Measurements from ENCODE around the gene ACSS3. TPM values are rescaled to one million over a fixed set of nuclear protein-coding genes. Genes with fewer than 3 reads are reported as not detected.
A peak's percentile ranks its signal among the peaks of the same experiment; 100 is the strongest.

The ACSS3 gene
- total RNA-seq, 1 donor from 2014 or later, result 11.1 TPM

DNA sequence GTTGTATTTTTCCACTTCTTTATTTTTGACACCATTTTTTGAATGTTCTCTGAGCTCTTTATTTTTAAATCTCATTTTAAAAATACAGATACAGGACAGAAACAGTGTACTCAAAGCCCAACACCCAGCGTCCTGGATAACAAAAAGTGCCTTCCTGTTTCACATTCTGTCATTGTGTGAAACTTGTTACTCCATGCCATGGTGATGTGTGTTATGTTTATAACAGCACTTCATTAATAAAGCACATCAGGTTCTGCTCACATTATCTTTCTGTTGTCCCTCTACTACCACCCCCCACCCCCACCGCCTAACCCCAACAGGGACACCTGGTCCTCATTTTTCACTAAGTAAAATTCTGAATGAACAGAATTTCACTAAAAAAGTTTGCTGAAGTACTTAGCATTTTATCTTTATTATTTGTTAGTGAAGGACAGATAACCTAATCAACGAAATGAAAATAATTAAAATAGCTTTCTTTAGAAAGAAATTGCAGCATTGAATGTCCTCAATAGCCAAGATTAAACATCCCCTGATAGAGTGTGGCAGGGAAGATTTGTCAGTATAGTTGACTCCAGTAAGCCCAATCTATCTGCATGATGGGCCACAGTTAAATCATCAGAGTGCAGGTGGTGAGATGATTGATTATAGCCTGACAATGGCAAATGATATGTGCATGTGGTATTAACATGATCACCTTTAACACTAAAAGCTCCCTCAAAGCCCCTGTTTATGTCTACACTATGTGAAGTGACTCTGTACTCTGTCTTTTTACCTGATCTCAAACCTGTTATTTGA lies 153.9 kb downstream of the ACSS3 start:
- DNase-seq, result no peak

DNA sequence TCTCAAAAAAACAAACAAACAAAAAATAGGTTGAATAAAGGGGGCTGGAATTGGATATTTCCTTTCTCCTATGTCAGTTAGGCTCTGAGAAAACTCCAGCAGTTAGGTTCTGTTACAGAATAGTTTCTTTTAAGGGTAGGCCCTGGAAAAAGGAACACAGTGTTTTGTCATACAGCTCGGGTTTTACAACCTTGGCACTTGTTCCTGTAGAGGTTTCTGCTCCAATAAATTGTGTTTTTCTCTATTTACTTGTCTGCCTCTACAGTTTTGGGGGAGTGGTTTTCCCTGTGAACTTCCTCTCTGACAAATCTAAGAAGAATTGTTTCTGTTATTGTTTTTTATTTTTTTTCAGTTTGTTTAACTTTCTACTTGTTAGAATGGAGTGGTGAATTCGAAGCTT lies 167.6 kb downstream of the ACSS3 start:
- no peak for DNase-seq

DNA sequence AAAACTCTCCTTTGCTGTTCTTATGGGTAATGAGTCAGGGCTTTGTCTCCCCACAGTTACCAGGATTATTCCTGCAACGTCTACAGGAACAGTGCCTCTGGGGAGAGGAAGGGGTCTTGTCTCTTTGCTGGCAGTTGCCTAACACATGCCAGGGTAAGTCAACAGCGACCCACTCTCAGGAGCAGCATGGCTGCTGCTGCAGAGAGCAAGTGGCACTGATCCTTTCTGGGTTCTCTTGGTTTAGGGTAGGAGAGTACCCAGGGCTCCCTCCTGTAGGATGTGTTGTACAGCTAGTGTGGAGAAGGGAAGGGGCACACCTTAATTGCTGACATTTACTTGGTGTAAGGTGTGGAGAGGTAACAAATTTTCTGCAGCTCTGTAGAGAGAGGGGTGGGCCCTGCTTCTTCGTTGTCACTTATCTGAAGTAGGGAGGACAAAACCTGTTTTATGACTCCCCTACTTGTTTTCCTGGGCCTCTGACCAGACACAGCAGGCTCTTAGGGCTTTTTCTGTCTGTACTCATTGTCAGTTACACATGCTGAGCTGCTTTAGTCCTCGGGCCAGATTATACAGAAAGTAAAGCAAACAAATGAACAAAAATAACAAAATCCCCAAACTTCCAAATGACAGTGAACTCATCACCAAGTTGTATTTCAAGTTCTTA lies 168.2 kb downstream of the ACSS3 start:
- peak; percentile 48 for DNase-seq

DNA sequence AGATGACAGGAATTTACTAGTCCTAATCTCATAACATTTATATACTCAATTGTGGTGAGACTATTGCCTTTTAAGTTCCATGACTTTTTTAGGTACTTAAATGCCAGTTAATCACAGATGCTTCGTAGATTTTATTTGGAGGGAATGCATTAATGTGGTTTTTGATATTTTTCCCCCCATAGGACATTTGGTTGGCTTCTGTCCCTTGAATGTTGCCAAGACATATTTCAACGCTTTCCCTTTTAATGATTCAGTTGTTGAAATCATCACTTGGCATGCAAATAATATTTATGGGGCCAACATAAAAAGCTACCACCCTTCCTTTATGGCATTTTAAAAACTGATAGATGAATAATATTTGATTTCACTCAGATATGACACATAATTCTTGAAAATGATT lies 172.1 kb downstream of the ACSS3 start:
- DNase-seq, result no peak

DNA sequence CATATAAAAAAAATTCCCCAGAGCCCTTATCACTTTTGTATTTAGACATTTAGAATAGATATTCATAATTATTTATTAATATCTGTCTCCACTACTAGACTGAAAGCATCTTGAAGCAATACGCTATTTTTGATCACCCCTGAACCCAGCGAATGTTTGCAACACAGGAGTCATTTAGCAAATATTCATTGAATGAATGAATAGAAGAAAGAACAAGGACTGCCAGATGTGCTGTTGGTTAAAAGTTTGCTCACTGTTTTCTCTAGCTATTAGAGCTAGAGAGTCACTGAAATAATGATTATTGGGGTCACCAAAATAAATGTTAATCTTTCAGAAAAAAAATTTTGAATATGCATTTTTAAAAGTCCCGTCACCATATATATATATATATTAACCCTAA lies 174.3 kb downstream of the ACSS3 start:
- no peak for DNase-seq

DNA sequence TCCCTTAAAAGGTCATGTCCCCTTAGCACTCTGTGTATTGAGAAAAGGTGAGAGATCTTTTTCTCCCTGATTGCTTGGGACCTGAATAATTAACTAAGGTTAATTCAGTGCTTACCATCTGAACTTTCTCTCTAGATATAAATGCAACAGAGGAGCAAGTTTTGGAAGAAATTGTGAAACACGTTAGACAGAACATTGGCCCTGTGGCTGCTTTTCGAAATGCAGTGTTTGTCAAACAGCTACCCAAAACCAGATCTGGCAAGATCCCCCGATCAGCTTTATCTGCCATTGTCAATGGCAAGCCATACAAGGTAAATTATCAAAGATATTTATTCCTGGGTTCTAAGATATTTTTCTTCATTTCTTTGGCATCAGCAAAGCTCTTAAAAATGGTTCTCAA lies 175.5 kb downstream of the ACSS3 start:
- DNase-seq, result no peak

DNA sequence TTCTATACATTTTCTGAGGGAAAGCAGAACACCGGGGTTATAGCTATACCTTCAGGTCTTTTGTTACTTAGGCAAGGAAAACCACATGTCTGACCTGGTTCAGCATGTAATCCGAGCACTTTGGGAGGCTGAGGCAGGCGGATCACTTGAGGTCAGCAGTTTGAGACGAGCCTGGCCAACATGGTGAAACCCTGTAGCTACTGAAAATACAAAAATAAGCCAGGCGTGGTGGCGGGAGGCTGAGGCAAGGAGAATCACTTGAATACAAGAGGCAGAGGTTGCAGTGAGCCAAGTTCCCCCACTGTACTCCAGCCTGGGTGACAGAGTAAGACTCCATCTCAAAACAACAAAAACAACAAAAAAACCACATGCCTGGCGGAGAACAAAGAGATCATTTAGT lies 177.6 kb downstream of the ACSS3 start:
- DNase-seq, result no peak

DNA sequence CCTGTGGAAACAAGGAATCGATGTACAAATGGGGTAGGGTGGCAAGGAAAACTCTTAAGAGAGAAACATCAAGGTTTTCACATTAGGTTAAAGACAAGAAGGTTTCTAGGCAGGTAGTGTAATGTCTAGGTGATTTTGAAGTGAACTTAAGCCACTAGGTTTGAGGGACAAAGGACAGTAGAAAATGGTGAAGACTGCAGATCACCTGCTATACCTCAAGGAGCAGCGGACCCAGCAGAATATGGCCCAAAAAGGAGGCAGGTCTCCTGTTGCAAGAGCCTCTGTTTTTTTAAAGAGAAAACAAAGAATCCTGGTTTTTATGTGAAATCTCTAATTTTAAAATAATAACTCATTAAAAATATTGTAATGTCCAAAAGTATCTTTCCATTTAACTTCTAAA lies 178.1 kb downstream of the ACSS3 start:
- no peak for DNase-seq

DNA sequence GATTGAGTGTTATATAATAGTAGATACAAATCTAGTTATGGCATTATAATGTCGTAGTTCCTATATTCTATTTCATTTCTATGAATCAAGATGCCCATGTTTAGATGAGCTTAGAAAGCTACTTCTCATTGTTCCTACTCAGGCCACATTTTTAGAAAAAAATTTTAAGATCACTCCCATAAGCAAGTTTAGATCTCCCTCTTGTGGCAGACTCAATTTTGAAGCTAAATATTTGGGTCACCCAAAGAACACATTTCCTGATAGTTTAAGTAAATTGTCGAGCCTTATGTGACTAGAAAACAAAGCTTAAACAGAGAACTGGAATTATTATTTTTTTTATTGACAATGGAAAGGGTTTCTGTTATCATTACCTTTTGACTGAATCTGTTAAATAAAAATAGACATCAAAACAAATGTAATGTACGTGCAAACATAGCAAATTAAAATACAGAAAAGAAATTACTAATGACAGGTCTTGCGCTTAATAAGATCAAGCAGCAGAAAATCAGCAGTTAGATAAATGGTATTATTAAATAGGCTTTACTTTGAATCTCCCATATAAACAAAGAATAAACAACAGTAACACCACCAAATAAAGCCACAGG lies 180.2 kb downstream of the ACSS3 start:
- peak; percentile 75 for DNase-seq

DNA sequence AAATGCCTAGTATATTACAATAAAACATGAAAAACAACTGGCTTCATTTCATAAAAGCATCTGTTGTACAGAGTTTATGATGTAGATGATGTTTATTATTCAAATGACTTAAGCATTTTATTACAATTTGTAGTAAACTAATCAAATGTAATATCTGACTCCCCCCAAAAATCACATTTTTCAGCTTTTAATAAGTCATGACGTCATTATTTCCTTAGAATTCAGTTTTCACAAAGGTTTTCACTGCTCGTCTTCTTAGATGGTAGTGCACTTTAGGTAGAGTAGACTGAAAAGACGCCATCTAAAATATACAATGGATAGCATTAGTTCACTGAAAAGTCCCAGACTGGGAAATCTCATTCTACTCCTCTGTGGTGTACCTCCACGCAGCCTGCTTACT lies 181.5 kb downstream of the ACSS3 start:
- no peak for DNase-seq

DNA sequence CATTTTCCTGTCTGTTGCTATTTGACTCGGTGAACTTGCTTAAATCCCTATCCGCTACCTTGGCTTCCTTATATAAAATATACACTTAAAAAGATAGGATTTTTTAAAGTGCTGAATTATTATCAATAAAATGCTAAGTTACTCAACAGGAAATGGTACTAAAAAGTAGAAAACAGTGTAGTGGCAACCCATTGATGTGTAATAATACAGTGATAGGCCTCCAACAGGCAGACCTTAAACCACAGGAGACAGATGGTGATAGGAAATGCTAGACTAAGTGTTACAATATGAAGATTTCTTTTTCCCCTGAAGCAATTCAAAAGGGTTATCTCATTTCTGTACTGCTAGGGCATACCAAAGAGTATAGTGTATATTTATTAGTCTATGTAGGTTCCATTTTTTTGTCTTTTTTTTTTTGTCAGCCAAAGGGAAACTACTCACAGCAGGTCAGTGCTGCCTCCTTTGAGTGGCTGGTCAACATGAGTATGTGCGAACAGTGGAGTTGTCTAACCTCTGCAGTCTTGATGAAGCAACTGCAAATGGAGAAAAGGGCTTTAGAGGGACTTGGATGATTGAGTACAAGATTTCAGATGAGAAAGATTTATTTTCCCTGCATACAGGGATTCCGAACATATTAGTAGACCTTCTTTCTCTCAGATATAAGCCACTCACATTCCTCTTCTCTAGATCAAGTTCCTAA lies 183.8 kb downstream of the ACSS3 start:
- DNase-seq, result no peak

DNA sequence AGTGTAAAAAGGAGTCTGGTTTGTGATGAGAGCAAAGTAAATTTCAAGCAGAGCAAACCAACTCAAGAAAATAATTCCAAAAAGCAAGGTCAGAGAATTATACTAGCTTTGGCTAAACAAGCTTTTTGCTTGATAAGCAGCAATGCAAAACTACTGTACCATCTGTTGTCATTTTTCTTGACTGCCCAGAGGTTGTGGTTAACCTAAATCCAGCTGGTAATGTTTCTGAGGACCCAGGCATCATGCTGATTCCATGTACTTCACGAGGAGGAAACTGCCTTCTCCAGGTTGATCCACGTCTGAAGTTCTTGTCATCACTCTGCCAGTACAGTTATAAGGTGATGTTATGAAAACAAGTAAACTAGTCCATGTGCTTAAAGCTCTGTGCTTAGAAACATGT lies 185.2 kb downstream of the ACSS3 start:
- DNase-seq, result no peak

DNA sequence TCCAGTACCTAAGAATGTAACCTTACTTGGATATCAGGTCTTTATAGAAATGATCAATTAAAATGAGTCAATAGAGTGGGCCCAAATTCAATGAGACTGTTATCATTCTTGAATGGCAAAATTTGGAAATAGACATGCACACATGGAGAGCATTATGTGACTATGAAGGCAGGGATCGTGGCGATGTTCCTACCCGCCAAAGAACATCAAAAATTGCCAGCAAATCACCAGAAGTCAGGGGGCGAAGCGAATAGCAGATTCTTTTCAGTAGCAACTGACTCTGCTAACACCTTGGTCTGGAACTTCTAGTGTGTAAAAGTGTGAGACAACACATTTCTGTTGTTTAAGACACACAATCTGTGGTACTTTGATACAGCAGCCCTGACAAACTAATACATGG lies 192.5 kb downstream of the ACSS3 start:
- no peak for DNase-seq

DNA sequence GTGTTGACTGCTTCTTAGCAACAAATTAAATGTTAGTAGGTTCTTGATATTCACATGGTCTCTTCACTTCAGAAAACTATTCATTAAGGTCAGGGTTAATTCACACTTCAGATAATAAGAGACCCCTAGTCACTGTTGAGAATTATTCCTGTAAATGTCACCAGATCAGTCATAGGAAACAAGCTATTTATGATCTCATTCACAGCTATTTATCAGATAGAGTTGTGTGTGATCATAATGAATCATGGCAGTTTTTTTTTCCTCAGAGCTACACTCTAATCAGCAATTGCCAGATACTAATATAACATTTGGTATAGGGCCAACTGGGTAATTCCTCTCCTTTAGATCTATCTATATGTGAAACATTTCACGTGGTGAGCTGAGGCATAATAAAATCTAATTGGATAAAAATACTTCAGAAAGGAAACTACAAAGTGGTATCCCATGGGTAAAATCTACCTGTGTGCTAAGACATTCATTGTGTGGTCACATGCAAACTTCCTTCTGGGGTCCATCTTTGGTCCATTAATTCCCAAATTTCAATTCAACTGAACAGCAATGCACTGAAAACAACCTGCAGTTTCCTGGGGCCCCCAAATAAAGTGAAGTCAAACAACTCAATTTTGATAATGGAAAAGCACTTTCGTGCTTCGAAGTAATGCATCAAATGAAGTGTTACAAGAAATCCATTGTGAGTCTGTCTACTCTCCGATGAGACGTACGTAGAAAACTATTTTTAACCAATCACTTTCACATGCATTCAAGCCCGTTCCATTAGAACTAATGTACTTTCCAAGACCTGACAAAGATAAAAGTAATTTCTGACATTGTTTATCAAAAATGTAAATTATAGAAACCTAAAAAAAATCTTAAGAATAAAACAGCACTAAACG lies 197.0 kb downstream of the ACSS3 start:
- no peak for DNase-seq

DNA sequence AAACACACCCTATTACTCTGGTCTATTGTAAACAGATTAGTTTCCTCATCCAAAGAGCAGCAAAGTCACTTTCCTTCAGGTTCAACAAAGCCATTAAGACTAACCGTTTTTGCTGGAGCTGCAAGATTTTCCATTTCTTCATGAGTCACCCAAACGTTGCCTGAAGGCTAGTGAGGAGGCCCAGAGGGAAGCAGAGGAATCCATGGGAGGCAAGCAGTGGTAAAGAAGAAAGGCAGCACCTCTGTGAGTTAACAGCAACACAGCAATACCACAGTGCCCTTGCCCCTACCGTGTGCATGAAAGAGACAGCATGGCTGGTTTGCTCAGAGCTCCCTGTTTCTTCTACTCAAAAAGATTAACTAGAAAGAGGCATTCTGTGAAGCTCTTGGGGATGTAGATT lies 206.3 kb downstream of the ACSS3 start:
- no peak for DNase-seq

DNA sequence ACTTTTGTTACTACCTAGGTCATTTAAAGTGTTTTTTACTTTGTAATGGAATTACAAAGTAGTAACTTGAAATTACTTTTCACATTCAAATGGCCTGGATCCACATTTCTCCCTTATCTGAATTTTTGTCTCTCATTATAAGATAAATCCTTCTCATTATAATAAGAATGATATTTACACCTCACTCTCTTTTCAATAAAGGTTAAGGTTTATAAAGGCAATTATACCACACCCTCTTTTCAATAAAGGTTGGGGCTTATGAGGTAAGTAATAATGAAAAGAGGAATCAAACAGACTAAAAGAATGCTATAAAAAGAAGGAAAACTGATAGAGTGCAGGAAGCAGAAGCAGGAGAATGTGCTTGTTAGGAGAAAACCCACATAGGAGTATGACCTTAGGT lies 210.8 kb downstream of the ACSS3 start:
- no peak for DNase-seq

DNA sequence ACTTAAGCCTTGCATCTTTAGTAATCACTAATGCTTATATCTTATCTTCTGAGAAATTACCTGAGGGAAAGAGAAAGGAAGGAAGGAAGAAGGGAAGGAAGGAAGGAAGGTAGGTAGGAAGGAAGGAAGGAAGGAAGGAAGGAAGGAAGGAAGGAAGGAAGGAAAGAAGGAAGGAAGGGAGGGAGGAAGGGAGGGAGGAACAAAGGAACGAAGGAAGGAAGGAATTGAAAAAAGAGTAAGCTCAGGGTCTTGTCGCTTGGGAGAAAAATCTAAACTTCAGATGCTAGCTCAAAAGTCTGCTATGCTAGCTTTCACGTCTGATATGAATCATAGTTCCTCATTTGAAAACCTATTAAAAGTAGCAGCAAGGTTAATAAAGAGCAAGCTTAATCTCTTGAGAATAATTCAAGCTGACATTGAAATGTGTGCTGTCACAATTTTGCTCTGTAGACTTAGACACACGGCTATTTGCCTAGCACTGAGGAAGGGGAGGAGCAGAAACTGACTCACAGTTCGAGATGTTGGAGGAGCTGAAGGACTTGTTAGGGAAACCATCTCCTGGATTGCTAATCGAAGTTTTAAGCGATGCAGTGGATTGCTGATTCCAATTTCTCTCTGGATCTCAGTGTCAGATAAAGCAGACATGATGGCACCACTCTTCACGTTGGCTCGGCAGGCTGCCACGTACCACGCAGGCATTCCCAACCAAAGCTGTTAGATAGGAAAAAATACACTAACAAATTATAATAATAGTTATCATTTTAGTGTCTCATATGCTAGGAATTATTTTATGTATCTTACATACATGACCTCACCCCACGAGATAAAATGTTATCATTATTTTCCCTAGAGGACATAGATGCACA lies 216.7 kb downstream of the ACSS3 start:
- no peak for DNase-seq

DNA sequence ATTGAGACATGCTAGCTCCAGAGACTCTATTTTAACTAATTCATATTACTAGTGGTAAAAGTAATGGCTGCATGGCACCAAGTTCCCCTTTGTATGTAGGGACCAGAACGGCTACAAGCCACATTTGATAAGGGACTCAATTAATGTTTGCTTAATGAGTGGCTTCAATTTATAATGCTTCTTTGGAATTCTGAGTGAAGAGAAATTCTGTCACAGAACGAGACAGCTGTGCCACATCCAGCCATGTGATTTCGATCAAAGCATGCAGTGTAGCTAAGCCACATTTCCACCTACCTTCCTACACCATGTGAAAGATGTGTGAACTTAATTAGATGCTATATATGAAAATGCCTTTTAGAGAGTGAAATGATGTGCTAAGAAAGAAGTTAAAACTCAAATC lies 217.4 kb downstream of the ACSS3 start:
- DNase-seq, result no peak

DNA sequence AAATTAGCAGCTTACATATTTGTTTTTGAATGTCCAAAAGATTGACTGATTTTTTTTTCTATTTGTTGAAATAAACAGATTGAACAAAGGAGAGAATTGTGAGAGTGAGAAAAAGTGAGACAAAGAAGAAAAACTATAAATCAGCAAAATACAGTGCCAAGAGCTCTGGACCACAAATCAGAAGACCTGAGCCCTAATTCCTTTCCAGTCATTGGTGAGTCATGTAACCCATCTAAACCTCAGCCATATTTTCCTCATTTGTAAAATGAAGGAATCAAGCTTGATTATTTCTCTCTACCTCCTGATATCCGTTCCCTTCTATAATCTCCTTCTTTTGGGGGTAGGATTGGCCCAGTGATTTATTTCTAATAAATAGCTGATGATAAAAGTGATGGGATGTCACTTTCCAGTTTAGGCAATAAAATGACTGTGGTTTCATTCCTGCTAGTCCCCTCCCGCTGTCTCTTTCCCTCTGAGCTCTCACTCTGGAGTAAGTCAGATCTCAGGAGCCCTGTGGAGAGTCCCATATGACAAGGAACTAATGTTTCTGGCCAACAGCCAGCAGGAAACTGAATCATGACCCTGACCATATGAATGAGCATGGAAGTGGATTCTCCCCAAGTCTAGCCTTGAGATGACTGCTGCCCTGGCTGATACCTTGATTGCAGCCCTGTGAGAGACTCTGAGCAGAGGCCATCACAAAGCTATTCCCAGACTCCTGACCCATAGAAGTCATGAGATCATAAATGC lies 218.9 kb downstream of the ACSS3 start:
- no peak for DNase-seq

DNA sequence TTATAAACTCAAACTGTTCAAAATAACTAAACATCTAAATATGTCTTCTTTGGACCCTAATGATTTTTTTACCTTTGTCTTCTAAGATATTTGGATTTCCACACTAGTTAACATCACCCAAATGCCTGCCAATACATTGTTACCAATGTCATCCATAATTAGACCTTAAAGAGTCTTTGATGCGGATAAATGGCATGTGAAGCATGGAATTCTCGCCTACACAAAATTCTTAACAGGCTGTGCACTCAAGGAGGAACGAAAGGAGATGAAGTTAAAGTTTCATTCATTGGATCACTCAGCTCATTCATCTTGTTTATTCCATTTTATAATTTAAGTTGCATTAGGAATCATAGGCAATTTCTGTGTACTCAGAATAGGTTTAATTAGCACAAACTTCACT lies 219.7 kb downstream of the ACSS3 start:
- no peak for DNase-seq
